GM21723 (cell line): Measurements from ENCODE around the gene HPCAL4.

Experiments used
- ATAC-seq: cut with Tn5 transposase; IDR thresholded peaks from one replicate; pipeline ENCODE4 v1.9.1; 2021; ENCODE audit warnings: mild to moderate bottlenecking, moderate library complexity; ENCODE audit not compliant: unreplicated experiment

HPCAL4 gene

GRCh38 chr1:39631361-39632322 is 59.6 kb downstream of the HPCAL4 start:
- no peak for ATAC-seq

- ATAC-seq = no peak
Observed at GRCh38 chr1:39628807-39629350, 62.4 kb downstream of the HPCAL4 start.
